ENCODE data around the gene TTC9C. TPM values are rescaled to one million over a fixed set of nuclear protein-coding genes. Genes with fewer than 3 reads are reported as not detected.

The TTC9C gene
- total RNA-seq, 1 experiment from 2014 or later, result 48.7 TPM

GRCh38 chr11:62771144-62772021, 43.1 kb downstream of the TTC9C start, which contains the start of gene TAF6L:
Gene TAF6L (plus strand): TSS chr11:62771396. CDS start chr11:62775784, 4,388 bp downstream.
- Mint-ChIP-seq H3K27ac (peak within 1 kb of the TSS; percentile 98), H3K4me1 (peaks cover 14% of the 10 kb centered on the region), H3K27me3 (ENCODE audit: low read depth) (no peaks in the 10 kb centered on the region; the same call in 1 of the 2 replicates)
- TF ChIP-seq GRHL2 (CRISPR knock-in tag; IDR thresholded peaks at IDR 0.05; ENCODE audit: insufficient replicate concordance, severe bottlenecking) (no peak), ZNF219 (CRISPR knock-in tag; IDR thresholded peaks at IDR 0.05; ENCODE audit: borderline replicate concordance) (peak; percentile 31; the same call in 1 of the 2 replicates), ZNF512 (CRISPR knock-in tag; IDR thresholded peaks at IDR 0.05; ENCODE audit: borderline replicate concordance) (no peak), FOXK1 (CRISPR knock-in tag; IDR thresholded peaks at IDR 0.05) (peak; percentile 63; the same call in 1 of the 2 replicates), TEAD1 (CRISPR knock-in tag; IDR thresholded peaks at IDR 0.05) (peak; percentile 41; the same call in 1 of the 2 replicates), TP53 (CRISPR knock-in tag; IDR thresholded peaks at IDR 0.05) (no peak), ZNF138 (CRISPR knock-in tag; conservative IDR thresholded peaks at IDR 0.05) (no peak), TEAD4 (CRISPR knock-in tag; IDR thresholded peaks at IDR 0.05) (no peak), HMGXB4 (CRISPR knock-in tag; IDR thresholded peaks at IDR 0.05) (no peak), NFE2L1 (CRISPR knock-in tag; IDR thresholded peaks at IDR 0.05) (no peak), ATF1 (CRISPR knock-in tag; IDR thresholded peaks at IDR 0.05) (no peak), SP1 (CRISPR knock-in tag; conservative IDR thresholded peaks at IDR 0.05) (peak; percentile 89), TCF7 (CRISPR knock-in tag; IDR thresholded peaks at IDR 0.05; ENCODE audit: low read depth) (no peak), ZBTB21 (CRISPR knock-in tag; IDR thresholded peaks at IDR 0.05; ENCODE audit: borderline replicate concordance) (no peak), ZBTB43 (CRISPR knock-in tag; IDR thresholded peaks at IDR 0.05) (no peak), FOXP4 (CRISPR knock-in tag; IDR thresholded peaks at IDR 0.05) (no peak), ZNF121 (CRISPR knock-in tag; IDR thresholded peaks at IDR 0.05) (no peak), PREB (CRISPR knock-in tag; IDR thresholded peaks at IDR 0.05; ENCODE audit: borderline replicate concordance) (no peak), ELF4 (CRISPR knock-in tag; IDR thresholded peaks at IDR 0.05; ENCODE audit: low read depth) (no peak), USF1 (CRISPR knock-in tag; IDR thresholded peaks at IDR 0.05) (peak; percentile 93), ERG (CRISPR knock-in tag; IDR thresholded peaks at IDR 0.05) (no peak), SMAD3 (CRISPR knock-in tag; IDR thresholded peaks at IDR 0.05; ENCODE audit: borderline replicate concordance) (no peak), ATF6 (CRISPR knock-in tag; IDR thresholded peaks at IDR 0.05) (no peak), ZNF416 (CRISPR knock-in tag; IDR thresholded peaks at IDR 0.05) (no peak)

More at GRCh38 chr11:62771144-62772021, 43.1 kb downstream of the TTC9C start, which contains the start of gene TAF6L:
- POLR2A ChIA-PET, result interaction anchor here (0.6 to 5.3 kb wide), 12 partner anchors 14 to 1384 kb away, joined by 3 to 25 read pairs (median 5); partner anchors contain the start of genes BSCL2, C11orf98, CSKMT and GNG3
- H3K4me3 Mint-ChIP-seq, result peak within 1 kb of the TSS; percentile 88
- ATAC-seq (peak; percentile 82), DNase-seq (ENCODE audit: low spot score) (peak; percentile 96)
- no peaks in the 10 kb centered on the region for H3K9me3 Mint-ChIP-seq
- peaks cover 22% of the 10 kb centered on the region for H3K36me3 Mint-ChIP-seq
- CTCF ChIA-PET, result interaction anchor here (0.6 to 11.6 kb wide), 17 partner anchors 12 to 347 kb away, joined by 3 to 121 read pairs (median 5); partner anchors contain the start of genes BSCL2, C11orf98, CSKMT and GNG3
